HG03469 (cell line): ENCODE measurements around the gene PTPRJ.

Experiments
- ATAC-seq: cut with Tn5 transposase; IDR thresholded peaks from one replicate; pipeline ENCODE4 v1.9.1; 2021; ENCODE audit warnings: mild to moderate bottlenecking, moderate library complexity, moderate number of reproducible peaks; ENCODE audit not compliant: unreplicated experiment

Gene PTPRJ

DNA sequence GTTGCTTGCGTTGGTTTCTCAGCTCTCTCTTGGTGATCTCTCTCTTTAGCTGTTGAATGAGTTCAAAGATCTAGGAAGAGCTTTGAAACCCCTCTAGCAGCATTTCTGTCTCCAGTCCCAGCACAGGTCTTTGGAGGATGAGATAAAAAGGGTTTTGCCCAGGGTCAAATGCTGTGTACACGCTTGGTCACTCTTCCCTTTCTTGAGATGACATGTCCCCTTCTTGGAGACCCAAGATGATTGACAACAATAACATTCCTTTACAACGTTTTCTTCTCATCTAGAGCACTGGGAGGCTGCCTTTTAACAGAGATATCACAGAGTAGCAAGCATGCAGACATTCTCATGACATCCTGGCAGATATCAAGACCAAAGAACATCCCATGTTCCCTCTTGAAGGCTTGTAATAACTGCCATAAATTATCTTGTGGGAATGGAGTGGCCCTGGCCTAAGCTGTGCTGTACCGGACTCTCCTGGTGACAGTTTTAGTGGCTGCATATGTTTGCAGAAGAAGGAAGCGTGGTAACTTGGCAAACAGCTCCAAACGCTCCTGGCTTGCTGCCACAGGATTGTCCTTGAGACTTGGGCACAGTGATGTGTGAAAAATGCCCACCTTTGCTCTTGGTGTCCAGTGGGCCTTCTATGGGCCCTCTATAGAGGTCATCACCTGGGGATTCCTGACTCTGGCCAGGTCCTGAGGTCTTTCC is 107.8 kb downstream of the PTPRJ start:
- ATAC-seq = no peak

GRCh38 chr11:48088682-48089050 is 108.3 kb downstream of the PTPRJ start:
- no peak for ATAC-seq

DNA sequence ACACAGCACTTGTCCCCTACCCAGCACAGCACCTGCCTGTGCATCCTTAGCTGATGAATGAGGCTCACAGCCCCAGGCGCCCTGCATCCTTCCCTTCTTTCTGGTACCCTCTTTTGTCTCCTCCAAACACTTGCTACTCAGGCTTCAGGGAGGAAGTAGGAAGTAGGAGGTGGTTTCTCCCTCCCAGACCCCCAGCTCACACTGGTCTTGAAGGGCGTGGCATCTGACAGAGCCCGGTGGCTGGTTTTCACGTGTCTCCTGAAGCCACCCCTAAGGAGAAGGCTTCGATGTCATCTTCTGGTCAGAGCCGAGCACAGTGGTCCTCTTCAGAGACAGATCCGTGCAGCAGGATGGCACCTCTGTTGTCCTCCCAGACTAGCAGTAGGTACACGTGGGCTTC is 109.8 kb downstream of the PTPRJ start:
- ATAC-seq = no peak

GRCh38 chr11:48091426-48092102 is 111.2 kb downstream of the PTPRJ start:
- no peak for ATAC-seq

GRCh38 chr11:48093323-48093722 is 113.0 kb downstream of the PTPRJ start:
- no peak for ATAC-seq

GRCh38 chr11:48093795-48094642 is 113.7 kb downstream of the PTPRJ start:
- ATAC-seq = no peak

DNA sequence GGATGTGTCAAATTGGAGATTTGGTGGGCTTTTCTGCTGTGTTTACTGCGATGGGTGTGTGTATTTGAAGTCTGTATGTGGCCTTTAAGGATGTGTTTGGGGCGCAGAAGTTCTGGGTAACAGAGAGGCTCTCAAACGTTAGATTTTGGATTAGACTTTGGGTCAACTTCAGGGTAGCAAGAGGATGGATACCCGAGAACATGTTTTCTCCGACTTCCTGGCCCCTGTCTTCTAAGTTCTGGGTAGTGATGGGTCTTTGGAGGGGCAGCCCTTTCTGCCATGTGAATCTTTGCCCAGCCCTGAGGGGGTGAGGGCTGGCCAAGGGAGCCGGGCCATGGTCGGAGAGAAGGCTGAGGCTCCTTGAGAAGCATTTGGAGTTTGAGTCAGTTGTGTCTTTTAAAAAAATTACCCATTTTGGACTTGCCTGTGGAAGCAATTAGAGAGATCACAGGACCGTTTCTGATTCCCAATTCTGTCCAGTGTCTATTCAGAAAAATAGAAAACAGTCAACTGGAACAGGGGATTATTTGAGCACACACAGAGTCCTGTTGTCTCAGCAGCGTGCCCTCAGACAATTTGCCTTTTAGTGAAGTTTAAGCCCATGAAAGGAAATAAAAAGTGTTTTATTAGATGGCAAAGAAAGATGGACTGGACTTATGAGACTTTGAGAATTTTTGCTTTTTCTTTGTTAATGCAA is 114.4 kb downstream of the PTPRJ start:
- no peak for ATAC-seq

DNA sequence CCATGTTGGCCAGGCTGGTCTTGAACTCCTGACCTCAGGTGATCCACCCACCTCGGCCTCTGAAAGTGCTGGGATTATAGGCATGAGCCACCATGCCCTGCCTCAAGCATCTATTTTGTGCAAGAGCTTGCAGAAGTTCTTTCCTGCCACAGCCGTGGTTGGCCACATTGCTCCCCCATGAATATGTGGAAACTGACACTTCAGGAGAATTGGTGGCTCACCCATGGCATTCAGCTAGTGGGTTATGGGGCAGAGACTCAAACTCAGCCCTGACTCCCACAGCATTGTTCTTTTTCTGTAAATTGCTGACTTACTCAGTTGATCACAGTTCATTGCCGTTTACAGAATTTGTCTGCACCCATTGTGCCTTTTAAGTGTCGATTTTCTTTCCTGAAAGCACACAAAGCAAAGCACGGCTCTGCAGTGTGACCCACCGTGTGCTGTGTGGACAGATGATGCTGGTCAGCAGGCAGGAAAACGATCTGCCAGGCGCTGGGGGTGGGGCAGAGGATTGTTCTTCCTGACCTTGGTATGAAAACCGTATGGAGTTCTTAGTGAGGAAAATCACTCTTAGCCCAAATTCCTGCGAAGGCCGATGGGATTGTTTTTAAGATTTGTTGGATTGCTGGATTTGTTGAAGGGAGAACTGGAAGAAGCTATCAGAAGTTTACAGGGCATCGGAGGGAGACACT is 115.6 kb downstream of the PTPRJ start:
- ATAC-seq = no peak

GRCh38 chr11:48096588-48097525 is 116.5 kb downstream of the PTPRJ start:
- ATAC-seq = no peak

DNA sequence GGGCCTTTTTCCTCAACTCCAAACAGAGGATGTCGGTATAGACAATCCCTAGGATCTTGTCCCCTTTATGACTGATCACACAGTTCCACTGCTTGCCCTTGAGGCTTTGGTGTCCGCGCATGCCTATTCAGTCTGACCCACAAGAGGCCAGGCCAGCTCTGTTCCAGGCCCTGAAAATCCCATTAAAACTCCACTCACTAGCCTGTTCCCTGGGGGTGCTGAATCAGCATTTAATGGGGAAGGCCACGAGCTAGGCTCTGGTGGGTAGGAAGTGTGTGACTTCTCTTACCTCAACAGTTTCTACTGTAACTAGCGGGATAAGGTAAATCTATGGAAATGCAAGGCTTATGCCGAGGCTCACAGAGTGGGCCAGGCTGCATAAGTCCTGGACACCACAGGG is 117.7 kb downstream of the PTPRJ start:
- ATAC-seq = no peak

GRCh38 chr11:48099916-48100446 is 119.6 kb downstream of the PTPRJ start:
- no peak for ATAC-seq

DNA sequence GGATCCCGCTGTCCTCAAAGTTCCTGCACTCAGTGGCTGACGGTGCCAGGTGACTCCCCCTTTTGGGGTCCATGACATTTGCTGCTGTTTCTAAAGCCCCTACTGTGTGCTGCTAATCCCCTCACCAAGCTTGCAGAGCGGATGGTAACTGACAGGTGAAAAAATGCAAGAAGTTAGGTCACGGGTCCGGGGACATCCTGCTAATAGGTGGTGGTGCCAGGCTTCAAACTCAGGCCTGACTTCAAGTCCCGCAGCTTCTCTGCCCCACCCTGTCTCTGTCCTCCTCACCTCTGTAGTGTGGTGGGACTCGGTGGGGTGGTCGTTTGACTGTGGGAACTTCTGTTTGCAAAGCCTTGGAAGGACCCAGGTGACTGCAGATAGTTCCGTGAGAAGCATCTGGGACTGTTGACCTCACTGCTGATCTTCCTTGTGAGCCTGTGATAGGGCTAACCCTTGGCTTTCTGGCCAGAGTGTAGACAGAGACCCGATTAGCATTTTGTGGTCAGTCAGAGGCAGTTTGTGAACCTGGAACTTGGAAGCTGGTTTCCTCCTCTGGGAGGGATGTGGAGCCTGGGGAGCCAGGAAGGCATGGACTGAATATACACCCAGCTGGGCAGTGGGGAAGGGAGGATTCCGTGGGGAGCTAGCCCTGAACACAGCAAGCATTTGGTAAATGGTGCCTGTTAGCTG is 120.8 kb downstream of the PTPRJ start:
- ATAC-seq = no peak

DNA sequence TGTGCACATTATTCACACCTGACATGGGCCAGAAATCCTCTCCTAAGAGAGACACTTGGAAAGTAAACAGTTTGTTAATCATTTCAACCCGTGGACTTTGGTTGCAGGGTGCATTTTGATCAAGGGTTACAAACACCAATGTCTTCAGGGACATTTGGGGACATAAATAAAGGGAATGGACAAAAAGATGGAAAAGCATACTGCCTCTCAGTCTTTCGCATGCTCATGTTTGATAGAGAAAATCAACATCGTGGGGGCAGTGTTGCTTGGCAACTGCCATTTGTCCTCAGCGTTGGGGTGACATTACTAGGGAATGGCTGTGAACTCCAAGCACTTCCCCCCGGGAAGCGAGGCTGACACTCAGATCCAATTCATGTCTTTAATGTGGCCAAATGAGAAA is 121.6 kb downstream of the PTPRJ start:
- no peak for ATAC-seq

GRCh38 chr11:48103621-48104567 is 123.5 kb downstream of the PTPRJ start:
- no peak for ATAC-seq

DNA sequence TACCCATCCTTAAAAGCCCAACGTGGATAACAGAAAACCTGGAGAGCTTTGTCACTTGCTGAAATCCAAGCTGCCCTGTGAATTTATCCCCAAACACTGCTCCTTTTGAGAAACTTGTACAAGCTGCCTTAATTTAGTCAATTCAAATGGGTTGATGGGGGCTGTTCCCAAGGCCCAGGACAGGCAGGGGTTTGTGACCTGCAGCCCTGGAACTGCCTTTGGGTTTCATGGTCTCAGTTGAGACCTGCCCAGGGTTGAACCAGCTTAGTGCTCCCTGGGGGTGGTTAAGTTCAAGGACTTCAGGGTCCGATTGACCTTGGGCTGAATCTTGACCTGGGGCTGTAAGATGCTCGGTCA is 124.2 kb downstream of the PTPRJ start:
- ATAC-seq = no peak

DNA sequence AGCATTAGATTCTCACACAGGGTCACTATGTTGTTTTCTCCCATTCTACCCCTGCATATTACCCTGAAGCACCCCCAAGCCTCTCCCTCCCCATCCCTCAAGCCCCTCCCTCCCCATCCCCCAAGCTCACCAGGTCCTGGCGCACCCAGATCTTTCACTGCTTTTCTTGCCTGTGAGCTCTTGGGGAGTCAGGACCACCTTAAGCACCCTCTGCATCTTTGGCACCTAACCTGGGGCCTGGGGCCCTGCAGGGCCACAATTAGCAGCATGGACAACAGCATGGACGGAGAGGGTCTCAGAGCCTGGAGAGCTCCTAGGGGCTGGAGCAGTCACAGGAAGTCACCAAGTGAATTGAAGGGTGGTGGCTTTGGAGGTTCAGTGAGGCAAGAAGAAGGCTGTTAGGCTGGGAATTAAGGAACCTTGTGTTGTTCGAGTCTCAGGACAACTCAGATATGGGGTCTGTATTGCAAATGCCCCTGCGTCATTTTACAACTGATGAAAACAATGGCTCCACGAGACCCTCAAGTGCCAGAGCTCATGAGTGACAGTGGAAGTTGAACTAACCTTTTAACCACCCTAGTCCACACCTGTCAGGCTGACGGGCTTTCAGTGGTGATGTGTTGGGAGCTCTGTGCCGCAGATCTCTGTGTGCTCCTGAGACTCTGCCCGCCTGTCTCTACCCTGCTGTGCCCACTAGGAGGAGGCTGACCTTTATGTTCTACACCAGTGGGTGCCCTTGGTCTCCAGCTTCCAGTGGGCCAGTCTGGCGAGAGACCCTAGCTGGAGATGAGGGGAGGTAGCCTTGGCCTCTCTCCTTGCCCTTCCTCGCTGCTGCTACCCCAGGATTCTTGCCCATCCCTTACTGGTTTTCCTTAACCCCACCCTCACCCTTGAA is 125.0 kb downstream of the PTPRJ start:
- no peak for ATAC-seq

- no peak for ATAC-seq
Observed at GRCh38 chr11:48106166-48106565, 125.8 kb downstream of the PTPRJ start.
